KBM-7 (cell line): Measurements from ENCODE around the gene JPH2.
"Not testable (repeated sequence)": the region's sequence is repeated elsewhere in the genome, so short reads cannot be mapped to it uniquely, and the experiment has no call there.

Experiments
- DNase-seq: peaks from one replicate; pipeline ENCODE4 v3.0.0-alpha.2; 2015
- in situ Hi-C: fragments of 300-500 bp; cut with MboI; formaldehyde crosslinking; loops from 2 replicates; pipeline ENCODE4 v1.14.3; 2020; ENCODE audit warnings: low sequenced_read_pairs, low pct_unique_long_range_greater_than_20kb, mixed read lengths

The JPH2 gene

GRCh38 chr20:44196271-44196670 is 9.3 kb upstream of the JPH2 start:
- in situ Hi-C loops: no loop called here
- no peak for DNase-seq

- no peak for DNase-seq
- in situ Hi-C loops: no loop called here
Measured at GRCh38 chr20:44195605-44196004, 8.6 kb upstream of the JPH2 start.

- no peak for DNase-seq
- in situ Hi-C loops: no loop called here
Measured at GRCh38 chr20:44193801-44194200, 6.8 kb upstream of the JPH2 start.

- in situ Hi-C loops, DNase-seq: not testable (repeated sequence)
Measured at GRCh38 chr20:44191640-44192039, 4.7 kb upstream of the JPH2 start.

- DNase-seq: peak; percentile 80
- in situ Hi-C loops: not testable (repeated sequence)
Measured at GRCh38 chr20:44190197-44190852, 3.3 kb upstream of the JPH2 start.

- peak; percentile 66 for DNase-seq
- in situ Hi-C loops: no loop called here
Measured at GRCh38 chr20:44188752-44189151, 1.8 kb upstream of the JPH2 start.

- DNase-seq: no peak
Measured at GRCh38 chr20:44187772-44188709, 1.1 kb upstream of the JPH2 start.

GRCh38 chr20:44186674-44187053 is 324 bp downstream of the JPH2 start:
- DNase-seq: no peak
- in situ Hi-C loops: no loop called here

More at GRCh38 chr20:44187772-44188709, 1.1 kb upstream of the JPH2 start:
- in situ Hi-C loops: no loop called here

- in situ Hi-C loops: no loop called here
- no peak for DNase-seq
Measured at GRCh38 chr20:44186201-44186600, 787 bp downstream of the JPH2 start.

- in situ Hi-C loops: no loop called here
Measured at GRCh38 chr20:44185574-44185973, 1.4 kb downstream of the JPH2 start.

GRCh38 chr20:44183282-44183681 is 3.7 kb downstream of the JPH2 start:
- in situ Hi-C loops: no loop called here
- DNase-seq: no peak

More at GRCh38 chr20:44185574-44185973, 1.4 kb downstream of the JPH2 start:
- DNase-seq: no peak

- DNase-seq: no peak
- in situ Hi-C loops: no loop called here
Measured at GRCh38 chr20:44182863-44183262, 4.1 kb downstream of the JPH2 start.

GRCh38 chr20:44182135-44182765 is 4.7 kb downstream of the JPH2 start:
- in situ Hi-C loops: no loop called here
- no peak for DNase-seq

- no peak for DNase-seq
- in situ Hi-C loops: no loop called here
Measured at GRCh38 chr20:44181611-44182010, 5.4 kb downstream of the JPH2 start.

GRCh38 chr20:44180814-44181213 is 6.2 kb downstream of the JPH2 start:
- in situ Hi-C loops: no loop called here

GRCh38 chr20:44176833-44177534 is 10.0 kb downstream of the JPH2 start:
- DNase-seq: no peak
- in situ Hi-C loops: no loop called here

More at GRCh38 chr20:44180814-44181213, 6.2 kb downstream of the JPH2 start:
- DNase-seq: no peak

GRCh38 chr20:44174996-44175765 is 11.8 kb downstream of the JPH2 start:
- no peak for DNase-seq
- in situ Hi-C loops: no loop called here

GRCh38 chr20:44173846-44174245 is 13.1 kb downstream of the JPH2 start:
- no peak for DNase-seq
- in situ Hi-C loops: no loop called here

- in situ Hi-C loops: no loop called here
- no peak for DNase-seq
Measured at GRCh38 chr20:44173116-44173515, 13.9 kb downstream of the JPH2 start.
